ENCODE measurements around the gene PRPF19.
"Not testable (repeated sequence)": the region's sequence is repeated elsewhere in the genome, so short reads cannot be mapped to it uniquely, and the experiment has no call there.

PRPF19 gene

GRCh38 chr11:60922906-60923305, 16.5 kb upstream of the PRPF19 start:
- no peak for DNase-seq

- DNase-seq = no peak
These were observed 15.5 kb upstream of the PRPF19 start for GRCh38 chr11:60921777-60922335.

- DNase-seq = no peak
These were observed 14.9 kb upstream of the PRPF19 start for GRCh38 chr11:60921259-60921658.

- no peak for DNase-seq
These were observed 13.6 kb upstream of the PRPF19 start for GRCh38 chr11:60919956-60920355.

- DNase-seq = no peak
These were observed 12.9 kb upstream of the PRPF19 start for GRCh38 chr11:60919320-60919719.

GRCh38 chr11:60918939-60919265, 12.5 kb upstream of the PRPF19 start:
- DNase-seq = no peak

GRCh38 chr11:60918251-60918938, 12.0 kb upstream of the PRPF19 start:
- DNase-seq = no peak

GRCh38 chr11:60917267-60917666, 10.9 kb upstream of the PRPF19 start:
- DNase-seq = no peak

GRCh38 chr11:60916669-60917206, 10.4 kb upstream of the PRPF19 start:
- DNase-seq = no peak

- no peak for DNase-seq
These were observed 9.0 kb upstream of the PRPF19 start for GRCh38 chr11:60915248-60915914.

- DNase-seq = no peak
These were observed 8.4 kb upstream of the PRPF19 start for GRCh38 chr11:60914633-60915247.

- peak; percentile 75 to 97 for DNase-seq
These were observed 7.6 kb upstream of the PRPF19 start, which contains the start of gene TMEM109 for GRCh38 chr11:60913793-60914632. TMEM109 (plus strand) TSS chr11:60914158; CDS start chr11:60919694, 5,536 bp downstream.

GRCh38 chr11:60912851-60913528, 6.6 kb upstream of the PRPF19 start:
- DNase-seq = no peak

GRCh38 chr11:60912223-60912850, 6.0 kb upstream of the PRPF19 start:
- DNase-seq = no peak

- DNase-seq = no peak
These were observed 4.5 kb upstream of the PRPF19 start for GRCh38 chr11:60910711-60911380.

GRCh38 chr11:60910281-60910687, 3.9 kb upstream of the PRPF19 start:
- no peak for DNase-seq

GRCh38 chr11:60909680-60910280, 3.4 kb upstream of the PRPF19 start:
- not testable (repeated sequence) for DNase-seq

- no peak for DNase-seq
These were observed 2.4 kb upstream of the PRPF19 start for GRCh38 chr11:60908803-60909202.

GRCh38 chr11:60905551-60906113, 753 bp downstream of the PRPF19 start:
- DNase-seq = no peak

GRCh38 chr11:60905047-60905446, 1.3 kb downstream of the PRPF19 start:
- DNase-seq = no peak
